Pancreas (tissue), 10 donors: ENCODE results near the gene GHRHR. TPM values are rescaled to one million over a fixed set of nuclear protein-coding genes. Genes with fewer than 3 reads are reported as not detected.

Source experiments
- ATAC-seq, 4 donors: fragments of 200-7000 bp; cut with Tn5 transposase; one replicate each; pipeline versions ENCODE4 v1.8.0 to v1.9.1; 2020; ENCODE audit warnings: mild to moderate bottlenecking in 4 of 4, moderate library complexity in 4 of 4
- DNase-seq, 6 donors: peaks; one replicate each; pipeline ENCODE4 v3.0.0-alpha.2; 2020
- FAIRE-seq: peaks from 2 replicates; lab custom pipeline; 2012; peaks lifted over from hg19 to GRCh38; lab: Jason Lieb, UNC
- H3K27ac ChIP-seq, 4 donors: fragments of 200-600 bp; sonication (generic); 1 replicate in 3 of 4; 2 replicates in 1 of 4; pipeline versions ENCODE4 v1.5.0 to v1.8.0; 2020
- H3K27me3 ChIP-seq, 4 donors: fragments of 200-600 bp; one replicate each; pipeline ENCODE4 v1.8.0; 2021
- H3K36me3 ChIP-seq, 3 donors: fragments of 200-600 bp; sonication (generic) in 1 of 3; one replicate each; pipeline versions ENCODE4 v1.5.0 to v1.8.0; 2020 to 2021
- H3K4me1 ChIP-seq, 3 donors: fragments of 200-600 bp; one replicate each; pipeline ENCODE4 v1.8.0; 2021
- H3K4me3 ChIP-seq, 4 donors: fragments of 200-600 bp; sonication (generic) in 2 of 4; one replicate each; pipeline versions ENCODE4 v1.5.0 to v1.8.0; 2020 to 2021
- H3K9me3 ChIP-seq, 4 donors: fragments of 200-600 bp; one replicate each; pipeline ENCODE4 v1.8.0; 2021
- CTCF ChIP-seq, 4 donors: fragments of 200-600 bp; sonication (generic) in 3 of 4; IDR thresholded peaks; one replicate each; pipeline versions ENCODE4 v1.5.0 to v1.8.0; 2021; ENCODE audit warnings: antibody characterized with exemption in 4 of 4
- WGBS, 2 donors: extraction: QIAGEN DNeasy Blood & Tissue Kit; methylation state at CpG; one replicate each; pipeline ENCODE4 v1.1.7; 2013; 5-methylcytosine and 5-hydroxymethylcytosine counted together
- intact Hi-C, 3 donors: fragments of 100-400 bp; cut with DNase I; formaldehyde crosslinking; loops; one replicate each; pipeline versions ENCODE4 v1.11.1 to v1.14.2; 2022
- polyA plus RNA-seq, 2 donors: library from polyadenylated mRNA; stranded (reverse); fragments of 200-250 nt; gene quantifications; one replicate each; pipeline ENCODE4 v1.2.3, GENCODE V29; 2013
- total RNA-seq, 6 donors: library from RNA; stranded (reverse); fragmentation: NEBNext Ultra II Directional in 4 of 6; extraction: Animal tissue kit (Norgen Biotek cat#: 25700) in 4 of 6; gene quantifications; one replicate each; pipeline versions ENCODE4 v1.2.1 to v1.2.4, GENCODE V29; 2021 to 2023
- donor health status: healthy with polysubstance abuse.
- donor health status: DM: no; HTN: no; CAD: no; lungs with moderate emphysema.
- donor health status: DM: no; HTN: no; CAD: no.
- donor health status: control.
- donor health status: control.
- donor health status: Bipolar disorder and iron deficiency.
- donor health status: DM: yes; HTN: yes; CAD: no.
- donor health status: DM: no; HTN: no; CAD: no.
- donor health status: DM: no; HTN: no; CAD: no.
- donor health status: DM: yes; HTN: yes; CAD: no.

Gene GHRHR
- total and polyA plus RNA-seq, 8 donors, result 0.34 to 0.55 (median 0.47) TPM; not detected in 5

- Histone ChIP-seq H3K27ac (no peak overlapping the region), H3K9me3 (no peaks in the 10 kb centered on the region), H3K4me3 (no peak overlapping the region), H3K4me1 (no peaks in the 10 kb centered on the region), H3K27me3 (no peaks in the 10 kb centered on the region), H3K36me3 (peaks cover 0 to 36% (median 32%) of the 10 kb centered on the region in 3 donors)
- DNase-seq, result peak in 5 of 6 donors; percentile 2 to 44 (median 9)
- ATAC-seq, result no peak
- TF ChIP-seq CTCF (IDR thresholded peaks at IDR 0.05), result no peak
- no peak for FAIRE-seq
- intact Hi-C loops, result no loop called here
- 90 to 92% methylated on average over 5 of the region's 5 CpGs for WGBS, 2 donors
Measured at GRCh38 chr7:30925913-30926312, 37.8 kb upstream of the GHRHR start.

DNA sequence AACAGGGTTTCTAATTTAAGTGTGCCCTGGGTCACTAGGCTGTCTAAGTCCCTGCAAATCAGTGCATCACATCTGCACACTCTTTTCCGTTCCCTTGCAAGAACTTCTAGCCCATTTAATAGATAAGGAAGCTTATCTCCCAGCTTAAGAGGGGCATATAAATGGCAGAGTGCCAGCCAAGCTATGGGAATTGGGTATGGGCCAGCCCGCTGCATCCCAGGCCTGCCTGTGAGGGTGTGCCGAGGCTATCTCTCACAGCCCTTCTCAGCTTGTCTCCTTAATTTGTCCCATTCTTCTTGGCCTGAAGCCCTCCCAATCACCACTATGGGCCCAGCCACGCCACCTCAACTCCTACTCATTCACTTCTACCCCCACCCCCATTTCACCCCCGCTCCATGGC lies 37.4 kb upstream of the GHRHR start:
- WGBS, 2 donors, result 82 to 83% methylated on average over 5 of the region's 5 CpGs
- TF ChIP-seq CTCF (IDR thresholded peaks at IDR 0.05), result no peak
- Histone ChIP-seq H3K27ac (no peak overlapping the region), H3K36me3 (peaks cover 0 to 36% (median 32%) of the 10 kb centered on the region in 3 donors), H3K9me3 (no peaks in the 10 kb centered on the region), H3K4me3 (no peak overlapping the region), H3K4me1 (no peaks in the 10 kb centered on the region), H3K27me3 (no peaks in the 10 kb centered on the region)
- FAIRE-seq, result no peak
- intact Hi-C loops, result no loop called here
- ATAC-seq, result no peak
- DNase-seq, result peak in 5 of 6 donors; percentile 2 to 27 (median 12)

DNA sequence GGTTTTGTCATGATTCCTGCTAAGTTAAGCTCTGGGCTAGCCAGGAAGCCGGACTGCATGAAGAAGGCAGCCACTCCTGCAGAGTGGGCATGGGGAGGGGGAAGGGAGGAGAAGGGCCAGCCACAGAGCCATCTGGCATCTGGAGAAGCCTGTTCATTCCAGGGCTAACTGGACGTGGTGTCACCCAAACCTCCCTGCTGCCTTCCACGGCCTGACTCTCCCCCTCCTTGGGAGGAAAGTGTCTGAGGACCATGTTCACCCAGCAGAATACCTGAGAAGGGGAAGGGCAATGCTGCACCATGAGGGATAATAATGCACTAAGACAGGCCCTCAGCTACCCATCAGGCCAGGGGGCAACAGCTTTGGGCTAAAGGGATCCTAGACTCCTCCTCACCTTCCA lies 36.7 kb upstream of the GHRHR start:
- no peak for TF ChIP-seq CTCF (IDR thresholded peaks at IDR 0.05)
- no peak for ATAC-seq
- no peak overlapping the region for H3K4me3 ChIP-seq
- H3K9me3 ChIP-seq, result no peaks in the 10 kb centered on the region
- 81 to 91% methylated on average over 3 of the region's 3 CpGs for WGBS, 2 donors
- FAIRE-seq, result no peak
- no peak overlapping the region for H3K27ac ChIP-seq
- H3K27me3 ChIP-seq, result no peaks in the 10 kb centered on the region
- peak in 3 of 6 donors; percentile 8 to 33 (median 26) for DNase-seq
- intact Hi-C loops, result no loop called here
- H3K36me3 ChIP-seq, result peaks cover 0 to 32% (median 30%) of the 10 kb centered on the region in 3 donors
- H3K4me1 ChIP-seq, result no peaks in the 10 kb centered on the region

DNA sequence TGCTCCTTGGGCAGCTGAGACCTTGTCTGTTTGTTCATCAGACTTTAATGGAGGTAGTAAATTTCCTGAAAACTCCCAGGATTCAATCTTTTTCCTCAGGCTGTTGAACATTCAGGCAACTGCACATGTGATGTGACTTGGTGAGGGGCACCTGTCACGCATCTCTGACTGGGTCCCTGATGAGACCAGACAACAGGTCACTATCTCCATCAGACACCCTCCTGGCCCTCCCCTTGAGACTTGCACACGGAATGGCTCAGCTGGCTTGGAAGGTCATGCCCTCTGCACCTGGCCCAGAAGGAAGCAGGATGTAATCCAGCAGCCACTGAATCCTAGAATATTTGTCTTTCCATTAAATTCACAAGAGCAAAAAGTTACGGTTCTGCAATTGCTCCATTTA lies 36.2 kb upstream of the GHRHR start:
- H3K4me3 ChIP-seq, result no peak overlapping the region
- H3K27ac ChIP-seq, result no peak overlapping the region
- no peak for DNase-seq
- no peaks in the 10 kb centered on the region for H3K9me3 ChIP-seq
- 70 to 72% methylated on average over 3 of the region's 3 CpGs for WGBS, 2 donors
- H3K27me3 ChIP-seq, result no peaks in the 10 kb centered on the region
- H3K4me1 ChIP-seq, result no peaks in the 10 kb centered on the region
- peaks cover 0 to 28% (median 25%) of the 10 kb centered on the region in 3 donors for H3K36me3 ChIP-seq
- no peak for ATAC-seq
- no peak for TF ChIP-seq CTCF (IDR thresholded peaks at IDR 0.05)
- no peak for FAIRE-seq
- intact Hi-C loops, result no loop called here

GRCh38 chr7:30928254-30928872 lies 35.4 kb upstream of the GHRHR start:
- intact Hi-C loops, result no loop called here
- TF ChIP-seq CTCF (IDR thresholded peaks at IDR 0.05), result no peak
- H3K9me3 ChIP-seq, result no peaks in the 10 kb centered on the region
- peak in 3 of 6 donors; percentile 1 to 38 (median 8) for DNase-seq
- 93% methylated on average over 13 of the region's 13 CpGs for WGBS, 2 donors
- no peak for FAIRE-seq
- H3K36me3 ChIP-seq, result peaks cover 0 to 20% (median 17%) of the 10 kb centered on the region in 3 donors
- H3K27me3 ChIP-seq, result no peaks in the 10 kb centered on the region
- ATAC-seq, result no peak
- H3K4me1 ChIP-seq, result no peaks in the 10 kb centered on the region
- no peak overlapping the region for H3K4me3 ChIP-seq
- H3K27ac ChIP-seq, result no peak overlapping the region
